Spleen (tissue), 7 donors: ENCODE data around the gene SLC9C2.

Experiments
- POLR2AphosphoS5 ChIP-seq, 3 donors: sonication (generic); formaldehyde crosslinking; IDR thresholded peaks; one replicate each; pipeline ENCODE4 v1.5.1; 2017; ENCODE audit warnings: antibody characterized with exemption in 3 of 3
- TF ChIP-seq, protein P1 (sequence below), 11 experiments: fragments of 200-600 bp in 7 of 11; fragments of 450-650 bp in 4 of 11; sonication (generic) in 4 of 11; IDR thresholded peaks in 8 of 11; conservative IDR thresholded peaks in 3 of 11; 1 replicate in 7 of 11; 2 replicates in 4 of 11; pipeline versions ENCODE4 v1.4.0 to v1.8.0; 2016 to 2021; ENCODE audit warnings: antibody characterized with exemption in 11 of 11, inconsistent platforms in 4 of 11, mild to moderate bottlenecking in 1 of 11
- donor health status: DM: no; HTN: no; CAD: no; lungs with moderate emphysema.
- donor health status: DM: no; HTN: no; CAD: no.
- donor health status: DM: no; HTN: no; CAD: no.

GRCh38 chr1:173482683-173483082 lies 120.2 kb downstream of the SLC9C2 start:
- TF ChIP-seq POLR2AphosphoS5 (IDR thresholded peaks at IDR 0.05): no peak
- TF ChIP-seq, protein P1, sequence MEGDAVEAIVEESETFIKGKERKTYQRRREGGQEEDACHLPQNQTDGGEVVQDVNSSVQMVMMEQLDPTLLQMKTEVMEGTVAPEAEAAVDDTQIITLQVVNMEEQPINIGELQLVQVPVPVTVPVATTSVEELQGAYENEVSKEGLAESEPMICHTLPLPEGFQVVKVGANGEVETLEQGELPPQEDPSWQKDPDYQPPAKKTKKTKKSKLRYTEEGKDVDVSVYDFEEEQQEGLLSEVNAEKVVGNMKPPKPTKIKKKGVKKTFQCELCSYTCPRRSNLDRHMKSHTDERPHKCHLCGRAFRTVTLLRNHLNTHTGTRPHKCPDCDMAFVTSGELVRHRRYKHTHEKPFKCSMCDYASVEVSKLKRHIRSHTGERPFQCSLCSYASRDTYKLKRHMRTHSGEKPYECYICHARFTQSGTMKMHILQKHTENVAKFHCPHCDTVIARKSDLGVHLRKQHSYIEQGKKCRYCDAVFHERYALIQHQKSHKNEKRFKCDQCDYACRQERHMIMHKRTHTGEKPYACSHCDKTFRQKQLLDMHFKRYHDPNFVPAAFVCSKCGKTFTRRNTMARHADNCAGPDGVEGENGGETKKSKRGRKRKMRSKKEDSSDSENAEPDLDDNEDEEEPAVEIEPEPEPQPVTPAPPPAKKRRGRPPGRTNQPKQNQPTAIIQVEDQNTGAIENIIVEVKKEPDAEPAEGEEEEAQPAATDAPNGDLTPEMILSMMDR (IDR thresholded peaks at IDR 0.05 in 8 of 11, conservative IDR thresholded peaks at IDR 0.05 in 3 of 11): no peak
